ENCODE data around the gene CBFA2T2. TPM values are rescaled to one million over a fixed set of nuclear protein-coding genes. Genes with fewer than 3 reads are reported as not detected.

CBFA2T2 gene
- total and polyA plus RNA-seq, 2 of the 4 experiments (the other 2 are of a cell fraction), result 3.8 to 6.2 TPM

GRCh38 chr20:33687370-33687915 is 197.5 kb downstream of the CBFA2T2 start (continued):
- no peak for TF ChIP-seq ELK1 (IDR thresholded peaks at IDR 0.05; ENCODE audit: borderline replicate concordance, low read depth, low read length)
- no peak for TF ChIP-seq POLR2A (IDR thresholded peaks at IDR 0.05; ENCODE audit: low read depth, low read length)
- no peak for TF ChIP-seq CHD1 (IDR thresholded peaks at IDR 0.05; ENCODE audit: low read depth, low read length)
- no peak for TF ChIP-seq MAZ (IDR thresholded peaks at IDR 0.05; ENCODE audit: borderline replicate concordance, low read depth, low read length)
- no peak for TF ChIP-seq RFX5 (IDR thresholded peaks at IDR 0.05; ENCODE audit: low read depth, low read length)
- TF ChIP-seq CEBPB (IDR thresholded peaks at IDR 0.05; ENCODE audit: low read depth, low read length), result no peak

Data from IMR-90 (cell line).